Upper lobe of left lung (tissue), 4 donors: ENCODE data around the gene HOXB2.

Experiments
- POLR2A ChIP-seq, 4 donors: fragments of 450-650 bp; IDR thresholded peaks; one replicate each; pipeline ENCODE4 v1.5.1; 2016 to 2017; ENCODE audit warnings: antibody characterized with exemption in 4 of 4, mild to moderate bottlenecking in 2 of 4
- POLR2AphosphoS5 ChIP-seq, 2 donors: sonication (generic); formaldehyde crosslinking; IDR thresholded peaks; one replicate each; pipeline ENCODE4 v1.5.1; 2017; ENCODE audit warnings: antibody characterized with exemption in 2 of 2
- TF ChIP-seq, protein P1 (sequence below), 6 experiments: fragments of 450-650 bp in 4 of 6; fragments of 200-600 bp in 2 of 6; sonication (generic) in 2 of 6; IDR thresholded peaks; one replicate each; pipeline ENCODE4 v1.5.1; 2016 to 2019; ENCODE audit warnings: antibody characterized with exemption in 6 of 6

- TF ChIP-seq, protein P1, sequence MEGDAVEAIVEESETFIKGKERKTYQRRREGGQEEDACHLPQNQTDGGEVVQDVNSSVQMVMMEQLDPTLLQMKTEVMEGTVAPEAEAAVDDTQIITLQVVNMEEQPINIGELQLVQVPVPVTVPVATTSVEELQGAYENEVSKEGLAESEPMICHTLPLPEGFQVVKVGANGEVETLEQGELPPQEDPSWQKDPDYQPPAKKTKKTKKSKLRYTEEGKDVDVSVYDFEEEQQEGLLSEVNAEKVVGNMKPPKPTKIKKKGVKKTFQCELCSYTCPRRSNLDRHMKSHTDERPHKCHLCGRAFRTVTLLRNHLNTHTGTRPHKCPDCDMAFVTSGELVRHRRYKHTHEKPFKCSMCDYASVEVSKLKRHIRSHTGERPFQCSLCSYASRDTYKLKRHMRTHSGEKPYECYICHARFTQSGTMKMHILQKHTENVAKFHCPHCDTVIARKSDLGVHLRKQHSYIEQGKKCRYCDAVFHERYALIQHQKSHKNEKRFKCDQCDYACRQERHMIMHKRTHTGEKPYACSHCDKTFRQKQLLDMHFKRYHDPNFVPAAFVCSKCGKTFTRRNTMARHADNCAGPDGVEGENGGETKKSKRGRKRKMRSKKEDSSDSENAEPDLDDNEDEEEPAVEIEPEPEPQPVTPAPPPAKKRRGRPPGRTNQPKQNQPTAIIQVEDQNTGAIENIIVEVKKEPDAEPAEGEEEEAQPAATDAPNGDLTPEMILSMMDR (IDR thresholded peaks at IDR 0.05): no peak
- TF ChIP-seq POLR2AphosphoS5 (IDR thresholded peaks at IDR 0.05): no peak
- TF ChIP-seq POLR2A (IDR thresholded peaks at IDR 0.05): no peak
Measured at GRCh38 chr17:48546924-48547807, 2.3 kb upstream of the HOXB2 start.
